Stimulated activated memory B cell treated with anti-CD40 and anti-IgM and Interleukin-4, amounts not matched to agents 10 μg/mL and 1 μg/mL and 100 μg/mL, for 72 hours (primary cell): ENCODE results near the gene BHLHA15.

Experiments used
- ATAC-seq: fragments of 150-1000 bp; cut with Tn5 transposase; 2 replicates; pipeline ENCODE4 v1.10.0; 2021
- H3K27ac Mint-ChIP-seq: one replicate; pipeline ENCODE4 v1.8.0; 2022; ENCODE audit warnings: mild to moderate bottlenecking, mixed read lengths
- H3K27me3 Mint-ChIP-seq: one replicate; pipeline ENCODE4 v1.8.0; 2022; ENCODE audit warnings: mixed read lengths
- H3K36me3 Mint-ChIP-seq: one replicate; pipeline ENCODE4 v1.8.0; 2022; ENCODE audit warnings: mixed read lengths
- H3K4me1 Mint-ChIP-seq: one replicate; pipeline ENCODE4 v1.8.0; 2022; ENCODE audit warnings: mixed read lengths
- H3K4me3 Mint-ChIP-seq: one replicate; pipeline ENCODE4 v1.8.0; 2022; ENCODE audit warnings: mild to moderate bottlenecking, moderate library complexity, mixed read lengths
- H3K9me3 Mint-ChIP-seq: one replicate; pipeline ENCODE4 v1.8.0; 2022; ENCODE audit warnings: mixed read lengths

The BHLHA15 gene

DNA sequence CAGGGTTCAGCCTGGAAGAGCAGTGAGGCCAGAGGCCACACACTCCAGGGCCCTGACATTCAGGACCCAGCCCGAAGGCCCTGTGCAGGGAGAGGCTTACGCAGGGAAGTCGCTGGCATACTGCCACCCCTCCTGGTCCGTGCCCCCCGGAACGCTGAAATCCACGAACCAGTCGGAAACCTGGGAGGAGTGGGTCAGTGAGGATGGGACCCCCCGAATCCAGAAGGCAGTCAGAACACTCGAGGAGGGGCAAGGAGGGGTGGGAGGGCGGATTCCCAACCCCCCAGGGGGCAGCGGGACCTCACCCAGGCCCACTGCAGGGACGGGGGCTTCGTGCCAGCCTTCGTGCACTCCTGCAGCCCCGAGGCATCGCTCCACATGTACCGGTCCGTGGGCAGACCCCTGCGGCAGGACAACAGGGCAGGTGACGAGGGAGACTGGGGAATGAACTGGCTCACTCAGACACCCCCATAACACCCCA lies 13.5 kb downstream of the BHLHA15 start:
- H3K4me3 Mint-ChIP-seq = no peak overlapping the region
- no peaks in the 10 kb centered on the region for H3K27me3 Mint-ChIP-seq
- H3K36me3 Mint-ChIP-seq = peaks cover 58% of the 10 kb centered on the region
- no peaks in the 10 kb centered on the region for H3K9me3 Mint-ChIP-seq
- H3K27ac Mint-ChIP-seq = no peak overlapping the region
- peak; percentile 6 for ATAC-seq
- H3K4me1 Mint-ChIP-seq = peaks cover 3% of the 10 kb centered on the region

DNA sequence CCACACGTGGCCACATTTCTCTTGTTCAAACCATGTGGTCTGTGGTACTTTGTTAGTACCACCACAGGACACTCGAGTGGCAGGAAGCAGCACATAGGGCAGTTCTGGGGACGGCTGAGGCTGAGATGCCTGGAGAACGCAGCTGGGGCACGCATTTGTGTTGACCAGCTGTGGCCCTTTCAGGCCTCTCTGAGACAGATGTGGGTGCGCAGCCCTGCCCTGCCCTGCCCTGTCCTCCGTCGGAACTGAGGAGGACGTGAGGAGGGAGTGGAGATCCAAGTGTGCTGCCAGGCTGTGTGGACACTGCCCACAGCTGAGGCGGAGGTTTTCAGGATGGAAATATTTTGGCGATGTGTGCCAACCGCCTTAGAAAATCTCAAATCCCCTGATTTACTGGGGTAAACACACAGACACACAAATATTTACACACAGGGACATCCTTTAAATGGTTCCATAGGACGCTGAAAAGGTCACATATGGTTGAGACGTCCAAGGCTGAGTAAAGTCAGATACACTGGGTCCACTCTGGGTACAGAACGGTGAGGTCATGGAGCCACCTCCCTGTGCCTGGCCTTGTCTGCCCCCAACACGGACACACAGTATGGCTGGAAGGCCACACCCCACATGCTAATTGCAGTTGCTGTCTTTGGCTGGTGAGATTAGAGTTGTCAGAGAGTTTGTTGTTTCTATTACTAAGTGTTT lies 14.8 kb downstream of the BHLHA15 start:
- Mint-ChIP-seq H3K27ac (no peak overlapping the region), H3K4me3 (no peak overlapping the region), H3K36me3 (peaks cover 68% of the 10 kb centered on the region), H3K9me3 (no peaks in the 10 kb centered on the region), H3K27me3 (no peaks in the 10 kb centered on the region), H3K4me1 (no peaks in the 10 kb centered on the region)
- no peak for ATAC-seq

DNA sequence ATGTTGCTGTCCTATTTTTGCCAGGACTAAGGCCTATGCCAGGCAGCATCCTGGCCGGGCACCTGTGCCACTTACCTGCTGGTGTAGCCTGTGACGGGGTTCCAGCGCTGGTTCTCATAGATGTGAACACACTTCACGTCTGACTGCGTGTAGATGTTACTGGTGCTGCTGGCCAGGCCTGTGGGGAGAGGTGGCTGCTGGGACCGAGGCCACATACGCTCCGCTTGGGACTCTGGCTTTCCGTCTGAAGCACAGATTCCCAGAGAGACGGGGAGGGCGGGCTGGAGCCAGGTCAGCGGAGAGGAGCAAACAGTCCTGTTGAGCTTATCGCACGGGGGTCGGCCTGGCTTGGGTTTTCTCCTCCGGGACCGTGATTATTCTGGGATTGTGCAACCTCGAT lies 16.7 kb downstream of the BHLHA15 start:
- Mint-ChIP-seq H3K4me3 (no peak overlapping the region), H3K36me3 (peaks cover 68% of the 10 kb centered on the region), H3K9me3 (no peaks in the 10 kb centered on the region), H3K4me1 (no peaks in the 10 kb centered on the region), H3K27ac (no peak overlapping the region), H3K27me3 (no peaks in the 10 kb centered on the region)
- no peak for ATAC-seq

DNA sequence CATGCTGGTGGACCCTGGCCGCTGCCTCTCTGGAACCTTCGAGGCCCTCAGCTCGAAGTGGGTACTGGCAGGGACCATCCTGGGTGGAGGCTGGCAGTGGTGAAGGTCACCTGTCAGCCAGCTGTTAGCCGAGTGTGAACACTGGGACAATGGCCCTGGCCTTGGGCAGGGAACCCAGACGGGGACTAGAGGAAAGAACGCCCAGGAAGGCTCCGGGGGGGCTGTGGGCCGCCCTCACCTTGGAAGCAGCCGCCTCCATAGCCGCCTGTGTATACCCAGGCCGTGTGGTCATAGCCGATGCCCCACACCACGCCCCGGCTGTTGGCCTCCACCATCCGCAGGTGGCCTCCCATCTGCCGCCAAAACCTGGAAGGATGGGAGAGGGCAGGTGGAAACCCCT lies 17.6 kb downstream of the BHLHA15 start:
- Mint-ChIP-seq H3K4me1 (no peaks in the 10 kb centered on the region), H3K4me3 (no peak overlapping the region), H3K27me3 (no peaks in the 10 kb centered on the region), H3K27ac (no peak overlapping the region), H3K9me3 (no peaks in the 10 kb centered on the region), H3K36me3 (peaks cover 67% of the 10 kb centered on the region)
- ATAC-seq = no peak

DNA sequence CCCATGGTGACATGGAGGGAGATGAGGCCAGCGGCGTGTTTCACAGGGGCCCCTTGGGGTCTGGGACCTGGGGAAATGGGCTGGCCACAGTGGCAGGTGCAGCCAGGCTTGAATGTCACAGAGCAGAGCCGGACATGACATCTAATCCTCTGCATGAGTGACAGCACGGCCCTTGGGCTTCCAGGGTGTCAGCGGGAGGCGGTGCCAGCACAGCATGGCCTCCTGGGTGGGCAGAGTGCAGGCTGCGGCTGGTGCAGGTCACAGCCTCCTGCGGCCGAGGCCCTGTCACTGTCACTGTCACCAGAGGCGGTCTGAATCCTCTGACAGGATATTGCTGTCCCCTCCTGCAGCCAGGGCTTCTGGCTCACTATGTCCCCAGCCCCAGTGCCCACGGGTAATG lies 18.2 kb downstream of the BHLHA15 start:
- H3K36me3 Mint-ChIP-seq = peaks cover 73% of the 10 kb centered on the region
- no peak for ATAC-seq
- no peak overlapping the region for H3K27ac Mint-ChIP-seq
- no peaks in the 10 kb centered on the region for H3K27me3 Mint-ChIP-seq
- no peaks in the 10 kb centered on the region for H3K4me1 Mint-ChIP-seq
- no peaks in the 10 kb centered on the region for H3K9me3 Mint-ChIP-seq
- no peak overlapping the region for H3K4me3 Mint-ChIP-seq

DNA sequence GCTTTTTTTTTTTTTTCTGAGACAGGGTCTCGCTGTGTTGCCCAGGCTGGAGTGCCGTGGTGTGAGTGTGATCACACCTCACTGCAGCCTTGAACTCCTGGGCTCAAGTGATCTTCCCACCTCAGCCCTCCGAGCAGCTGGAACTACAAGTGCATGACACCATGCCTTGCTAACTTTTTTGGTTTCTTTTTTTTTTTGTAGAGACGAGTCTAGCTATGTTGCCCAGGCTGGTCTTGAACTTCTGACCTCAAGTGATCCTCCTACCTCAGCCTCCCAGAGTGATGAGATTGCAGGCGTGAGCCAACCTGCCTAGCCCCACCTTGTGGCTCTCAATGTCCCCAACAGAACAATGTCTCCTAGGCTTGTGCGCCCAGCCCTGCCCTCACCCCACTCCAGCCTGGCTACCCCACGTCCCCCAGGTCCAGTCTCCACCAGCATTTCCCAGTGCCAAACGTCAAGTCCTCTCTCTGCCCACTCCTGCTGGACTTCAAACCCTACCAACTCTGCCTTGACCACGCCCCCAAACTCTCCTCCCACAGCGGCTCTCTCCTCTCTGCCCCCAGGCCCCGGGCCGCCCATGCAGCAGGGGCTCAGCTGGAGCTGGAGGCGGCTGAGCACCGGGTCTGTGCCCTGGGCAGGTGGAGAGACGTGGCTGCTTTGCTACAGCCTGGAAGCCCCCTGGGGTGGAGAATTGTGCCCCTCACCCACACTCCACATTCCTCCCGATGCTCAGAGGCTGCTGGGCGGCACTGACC lies 18.9 kb downstream of the BHLHA15 start:
- Mint-ChIP-seq H3K27ac (no peak overlapping the region), H3K36me3 (peaks cover 77% of the 10 kb centered on the region), H3K27me3 (no peaks in the 10 kb centered on the region)

DNA sequence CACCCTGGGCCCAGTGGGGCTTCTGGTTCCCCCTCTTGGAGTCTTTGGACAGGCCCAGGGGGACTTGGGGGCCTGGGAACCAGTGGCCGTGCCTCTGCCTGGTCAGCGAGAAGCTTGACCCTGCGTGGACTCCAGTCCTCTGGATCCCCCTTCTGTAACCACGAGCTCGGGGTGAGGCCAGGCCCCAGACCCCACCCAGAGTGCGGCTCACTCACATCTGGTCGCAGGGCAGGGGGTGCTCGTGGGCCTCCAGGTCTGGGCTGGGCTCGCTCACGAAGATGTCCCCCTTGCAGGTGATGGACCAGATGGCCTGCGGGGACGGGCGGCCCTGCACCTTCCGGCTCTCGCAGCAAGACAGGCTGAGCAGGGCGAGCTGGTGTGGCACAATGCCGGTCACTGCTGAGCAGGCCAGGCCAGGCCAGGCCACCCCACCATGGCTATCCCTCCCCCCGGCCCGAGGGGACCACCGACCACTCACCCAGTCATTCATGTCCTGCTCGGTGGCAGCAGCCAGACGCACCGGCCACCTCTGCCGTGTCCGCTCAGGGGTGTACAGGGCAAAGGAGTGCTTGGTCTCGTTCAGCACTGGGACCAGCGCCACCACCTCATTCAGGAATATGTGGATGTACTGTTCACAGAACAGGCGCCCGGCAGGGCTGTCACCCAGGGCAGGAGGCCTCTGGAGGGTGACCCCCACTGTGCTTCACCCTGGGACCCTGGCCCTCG lies 19.7 kb downstream of the BHLHA15 start:
- no peak for ATAC-seq

More for the DNA sequence above, 18.9 kb downstream of the BHLHA15 start:
- H3K4me3 Mint-ChIP-seq = no peak overlapping the region
- ATAC-seq = no peak
- H3K9me3 Mint-ChIP-seq = no peaks in the 10 kb centered on the region
- H3K4me1 Mint-ChIP-seq = no peaks in the 10 kb centered on the region

DNA sequence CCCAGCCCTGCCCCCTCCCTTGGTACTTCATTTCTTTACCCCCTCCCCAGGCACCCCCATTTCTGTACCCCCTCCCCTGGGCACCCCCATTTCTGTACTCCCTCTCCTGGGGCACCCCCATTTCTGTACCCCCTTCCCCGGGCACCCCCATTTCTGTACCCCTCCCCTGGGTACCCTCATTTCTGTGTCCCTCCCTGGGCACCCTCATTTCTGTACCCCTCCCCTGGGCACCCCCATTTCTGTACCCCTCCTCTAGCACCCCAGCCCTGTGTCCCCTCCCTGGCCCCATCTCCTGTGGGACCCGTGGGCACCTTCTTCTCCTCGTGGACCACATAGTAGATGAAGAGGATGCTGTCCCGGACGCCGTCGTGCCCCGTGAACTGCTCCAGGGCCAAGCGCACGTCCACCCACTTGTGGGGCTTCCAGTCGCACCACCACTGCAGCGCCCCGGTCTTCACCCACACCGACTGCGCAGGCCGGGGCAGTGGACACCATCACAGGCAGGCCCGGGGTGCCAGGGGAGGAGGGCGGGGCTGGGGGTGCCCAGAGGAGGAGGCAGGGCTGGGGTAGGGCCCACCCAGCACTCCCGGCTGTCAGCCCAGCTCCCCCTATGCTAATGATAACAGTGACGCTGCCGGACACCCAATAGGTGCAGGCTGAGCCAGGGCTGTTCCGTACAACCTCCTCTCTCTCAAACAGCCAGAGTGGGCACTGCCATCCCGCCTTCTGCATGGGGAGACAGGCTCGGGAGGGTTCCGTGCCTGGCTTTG lies 20.4 kb downstream of the BHLHA15 start:
- no peak overlapping the region for H3K4me3 Mint-ChIP-seq
- H3K27ac Mint-ChIP-seq = no peak overlapping the region
- H3K4me1 Mint-ChIP-seq = no peaks in the 10 kb centered on the region
- H3K36me3 Mint-ChIP-seq = peaks cover 77% of the 10 kb centered on the region
- no peaks in the 10 kb centered on the region for H3K9me3 Mint-ChIP-seq
- H3K27me3 Mint-ChIP-seq = no peaks in the 10 kb centered on the region
- peak; percentile 64 for ATAC-seq

More for the DNA sequence above, 19.7 kb downstream of the BHLHA15 start:
- Mint-ChIP-seq H3K27ac (no peak overlapping the region), H3K9me3 (no peaks in the 10 kb centered on the region), H3K27me3 (no peaks in the 10 kb centered on the region), H3K4me1 (no peaks in the 10 kb centered on the region), H3K36me3 (peaks cover 77% of the 10 kb centered on the region), H3K4me3 (no peak overlapping the region)

DNA sequence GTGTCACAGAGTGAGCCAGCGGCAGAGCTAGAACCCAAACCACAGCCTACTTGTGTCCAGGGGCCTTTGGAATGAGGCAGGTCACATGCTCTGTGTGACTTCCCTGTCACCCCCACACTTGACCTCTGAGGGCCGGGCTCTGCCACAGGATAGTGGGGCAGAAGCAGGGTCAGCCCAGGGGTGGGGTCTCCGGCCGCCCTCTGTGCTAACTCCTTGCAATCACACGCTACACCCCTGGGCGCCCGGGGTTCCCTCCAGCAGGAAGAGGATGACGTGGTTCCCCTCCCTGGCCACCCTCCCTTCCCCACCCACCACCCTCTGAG lies 21.0 kb downstream of the BHLHA15 start:
- no peak for ATAC-seq
- H3K36me3 Mint-ChIP-seq = peaks cover 82% of the 10 kb centered on the region
- no peaks in the 10 kb centered on the region for H3K27me3 Mint-ChIP-seq
- H3K27ac Mint-ChIP-seq = no peak overlapping the region
- H3K4me1 Mint-ChIP-seq = no peaks in the 10 kb centered on the region
- H3K4me3 Mint-ChIP-seq = no peak overlapping the region
- no peaks in the 10 kb centered on the region for H3K9me3 Mint-ChIP-seq

DNA sequence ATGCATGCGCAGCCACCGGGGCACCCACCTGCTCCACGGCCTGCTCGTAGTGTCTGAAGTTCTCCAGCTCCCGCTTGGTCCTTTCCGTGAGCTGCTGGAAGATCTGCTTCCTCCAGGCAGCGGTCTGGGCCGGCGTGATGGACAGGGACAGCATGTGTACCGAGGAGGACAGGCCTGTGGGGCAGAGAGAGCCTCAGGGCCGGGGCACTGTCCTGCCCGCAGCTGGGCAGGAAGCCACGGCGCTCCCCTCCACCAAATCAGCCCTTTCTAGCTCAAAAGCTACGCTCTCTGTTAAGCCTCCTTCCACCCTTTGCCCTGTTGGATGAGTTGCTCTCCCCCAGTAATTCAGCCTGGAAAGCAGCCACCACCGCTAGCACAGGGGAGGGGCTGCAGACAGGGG lies 21.6 kb downstream of the BHLHA15 start:
- H3K36me3 Mint-ChIP-seq = peaks cover 83% of the 10 kb centered on the region
- no peak overlapping the region for H3K4me3 Mint-ChIP-seq
- H3K27ac Mint-ChIP-seq = no peak overlapping the region
- ATAC-seq = no peak
- H3K27me3 Mint-ChIP-seq = no peaks in the 10 kb centered on the region
- H3K9me3 Mint-ChIP-seq = no peaks in the 10 kb centered on the region
- H3K4me1 Mint-ChIP-seq = no peaks in the 10 kb centered on the region

DNA sequence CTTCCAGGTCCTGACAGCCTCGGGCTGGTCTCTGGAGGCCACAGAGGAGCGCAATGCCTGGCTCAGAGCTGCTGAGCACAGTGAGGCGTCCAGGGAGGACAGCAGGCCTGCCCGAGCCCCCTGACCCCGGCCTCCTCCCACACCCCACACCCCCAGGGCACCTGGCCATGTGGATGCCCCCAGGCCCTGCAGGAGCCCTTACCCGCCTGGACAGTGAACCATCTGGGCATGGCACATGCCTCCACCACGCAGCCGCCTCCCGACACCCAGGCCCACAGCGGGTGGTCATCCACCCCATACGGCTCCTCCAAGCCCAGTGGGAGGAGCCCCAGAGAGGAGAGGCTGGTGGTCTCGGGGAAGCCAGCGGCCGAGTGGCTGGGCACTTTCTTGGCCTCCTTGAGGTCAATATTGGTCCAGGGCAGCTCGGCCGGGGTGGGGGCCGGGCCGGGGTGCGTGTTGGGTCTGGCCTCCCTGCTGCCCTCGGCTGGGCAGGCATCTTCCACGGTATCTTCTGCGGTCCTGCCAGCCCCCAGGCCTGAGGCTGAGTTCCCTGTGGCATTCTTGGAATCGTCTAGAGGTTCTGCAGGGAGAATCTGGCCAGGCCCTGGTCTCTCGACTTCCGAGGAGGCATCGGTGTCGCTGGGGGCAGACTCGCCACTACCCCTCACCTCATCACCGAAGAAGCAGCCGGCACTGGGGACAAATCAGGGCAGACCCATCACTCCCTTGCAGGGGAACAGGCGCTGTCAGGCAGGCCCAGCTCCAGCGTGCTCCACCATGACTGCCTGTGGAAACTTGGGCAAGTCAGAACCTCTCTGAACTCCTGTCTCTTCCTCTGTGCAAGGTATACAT lies 22.2 kb downstream of the BHLHA15 start:
- no peaks in the 10 kb centered on the region for H3K4me1 Mint-ChIP-seq
- ATAC-seq = no peak
- no peaks in the 10 kb centered on the region for H3K9me3 Mint-ChIP-seq
- H3K27ac Mint-ChIP-seq = no peak overlapping the region
- no peaks in the 10 kb centered on the region for H3K27me3 Mint-ChIP-seq
- no peak overlapping the region for H3K4me3 Mint-ChIP-seq
- peaks cover 83% of the 10 kb centered on the region for H3K36me3 Mint-ChIP-seq

DNA sequence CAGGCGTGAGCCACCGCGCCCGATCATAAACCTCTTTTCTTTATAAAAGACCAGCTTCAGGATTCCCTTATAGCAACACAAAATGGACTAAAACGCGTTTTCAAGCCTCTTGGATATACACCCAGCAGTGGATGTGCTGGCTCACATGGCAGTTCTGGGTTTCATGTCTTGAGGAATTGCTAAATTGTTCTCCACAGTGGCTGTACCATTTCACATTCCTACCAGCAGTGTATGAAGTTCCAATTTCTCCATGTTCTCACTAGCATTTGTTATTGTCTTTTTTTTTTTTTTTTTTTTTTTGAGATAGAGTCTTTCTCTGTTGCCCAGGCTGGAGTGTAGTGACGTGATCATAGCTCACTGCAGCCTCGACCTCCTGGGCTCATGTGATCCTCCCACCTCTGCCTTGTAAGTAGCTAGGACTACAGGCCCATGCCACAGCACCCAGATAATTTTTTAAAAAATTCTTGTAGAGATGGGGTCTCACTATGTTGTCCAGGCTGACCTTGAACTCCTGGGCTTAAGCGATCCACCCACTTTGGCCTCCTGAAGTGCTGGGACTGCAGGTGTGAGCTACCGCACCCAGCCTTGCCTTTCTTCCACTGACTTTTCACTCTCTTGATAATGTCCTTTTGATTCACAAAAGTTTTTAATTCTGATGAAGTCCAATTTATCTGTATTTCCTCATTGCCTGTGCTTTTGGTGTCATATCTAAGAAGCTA lies 23.3 kb downstream of the BHLHA15 start:
- Mint-ChIP-seq H3K27me3 (no peaks in the 10 kb centered on the region), H3K9me3 (no peaks in the 10 kb centered on the region), H3K27ac (no peak overlapping the region), H3K4me3 (no peak overlapping the region), H3K36me3 (peaks cover 85% of the 10 kb centered on the region), H3K4me1 (no peaks in the 10 kb centered on the region)
- no peak for ATAC-seq

DNA sequence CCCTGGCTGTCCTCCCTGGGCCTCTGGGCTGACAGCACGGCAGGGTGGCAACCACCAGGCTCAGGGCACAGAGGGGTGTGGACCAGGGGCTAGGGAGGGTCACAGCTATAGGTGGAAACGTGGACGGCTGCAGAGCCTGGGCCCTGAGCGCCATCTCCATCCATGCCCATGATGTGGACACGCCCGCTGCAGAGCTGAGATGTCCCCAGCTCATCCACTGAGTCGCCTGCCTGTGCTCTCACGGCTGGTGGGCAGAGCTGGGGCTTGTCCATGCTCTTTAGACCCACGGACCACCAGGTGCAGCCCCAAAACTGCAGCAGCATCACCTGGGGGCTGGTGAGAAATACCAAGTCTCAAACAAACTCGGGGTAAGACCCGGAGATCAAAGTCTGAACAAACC lies 24.7 kb downstream of the BHLHA15 start:
- H3K27ac Mint-ChIP-seq = no peak overlapping the region
- no peaks in the 10 kb centered on the region for H3K4me1 Mint-ChIP-seq
- ATAC-seq = no peak
- peaks cover 86% of the 10 kb centered on the region for H3K36me3 Mint-ChIP-seq
- H3K27me3 Mint-ChIP-seq = no peaks in the 10 kb centered on the region
- no peaks in the 10 kb centered on the region for H3K9me3 Mint-ChIP-seq
- no peak overlapping the region for H3K4me3 Mint-ChIP-seq
